ENCODE results near the gene ACTA2. TPM values are rescaled to one million over a fixed set of nuclear protein-coding genes. Genes with fewer than 3 reads are reported as not detected.

Gene ACTA2
- total RNA-seq, 1 donor from 2014 or later = 98.5 TPM

- DNase-seq (ENCODE audit: low spot score) = no peak
- no peak overlapping the region for H3K27ac Mint-ChIP-seq (ENCODE audit: unreplicated experiment)
- no peaks in the 10 kb centered on the region for H3K36me3 Mint-ChIP-seq (ENCODE audit: low read depth, unreplicated experiment)
- H3K27me3 Mint-ChIP-seq (ENCODE audit: unreplicated experiment) = no peaks in the 10 kb centered on the region
- H3K4me3 Mint-ChIP-seq (ENCODE audit: unreplicated experiment) = no peak overlapping the region
- H3K4me1 Mint-ChIP-seq (ENCODE audit: unreplicated experiment) = peaks cover 9% of the 10 kb centered on the region
- no peak for TF ChIP-seq CTCF (IDR thresholded peaks at IDR 0.05; ENCODE audit: unreplicated experiment)
- H3K9me3 Mint-ChIP-seq (ENCODE audit: unreplicated experiment) = no peaks in the 10 kb centered on the region
These were observed 6.1 kb upstream of the ACTA2 start for GRCh38 chr10:88958721-88959120.

- H3K9me3 Mint-ChIP-seq (ENCODE audit: unreplicated experiment) = no peaks in the 10 kb centered on the region
- no peak for DNase-seq (ENCODE audit: low spot score)
- H3K36me3 Mint-ChIP-seq (ENCODE audit: low read depth, unreplicated experiment) = no peaks in the 10 kb centered on the region
- peaks cover 6% of the 10 kb centered on the region for H3K4me1 Mint-ChIP-seq (ENCODE audit: unreplicated experiment)
- no peaks in the 10 kb centered on the region for H3K27me3 Mint-ChIP-seq (ENCODE audit: unreplicated experiment)
- H3K4me3 Mint-ChIP-seq (ENCODE audit: unreplicated experiment) = no peak overlapping the region
- H3K27ac Mint-ChIP-seq (ENCODE audit: unreplicated experiment) = no peak overlapping the region
- TF ChIP-seq CTCF (IDR thresholded peaks at IDR 0.05; ENCODE audit: unreplicated experiment) = no peak
These were observed 4.8 kb upstream of the ACTA2 start for GRCh38 chr10:88957381-88957780.

- no peak overlapping the region for H3K4me3 Mint-ChIP-seq (ENCODE audit: unreplicated experiment)
- no peak overlapping the region for H3K27ac Mint-ChIP-seq (ENCODE audit: unreplicated experiment)
- H3K36me3 Mint-ChIP-seq (ENCODE audit: low read depth, unreplicated experiment) = no peaks in the 10 kb centered on the region
- no peak for TF ChIP-seq CTCF (IDR thresholded peaks at IDR 0.05; ENCODE audit: unreplicated experiment)
- no peaks in the 10 kb centered on the region for H3K4me1 Mint-ChIP-seq (ENCODE audit: unreplicated experiment)
- H3K27me3 Mint-ChIP-seq (ENCODE audit: unreplicated experiment) = no peaks in the 10 kb centered on the region
- DNase-seq (ENCODE audit: low spot score) = no peak
- no peaks in the 10 kb centered on the region for H3K9me3 Mint-ChIP-seq (ENCODE audit: unreplicated experiment)
These were observed 2.0 kb upstream of the ACTA2 start for GRCh38 chr10:88954458-88955083.

- Mint-ChIP-seq H3K4me1 (ENCODE audit: unreplicated experiment) (no peaks in the 10 kb centered on the region), H3K27me3 (ENCODE audit: unreplicated experiment) (no peaks in the 10 kb centered on the region), H3K4me3 (ENCODE audit: unreplicated experiment) (no peak overlapping the region), H3K27ac (ENCODE audit: unreplicated experiment) (no peak overlapping the region), H3K9me3 (ENCODE audit: unreplicated experiment) (no peaks in the 10 kb centered on the region), H3K36me3 (ENCODE audit: low read depth, unreplicated experiment) (no peaks in the 10 kb centered on the region)
- DNase-seq (ENCODE audit: low spot score) = no peak
- TF ChIP-seq CTCF (IDR thresholded peaks at IDR 0.05; ENCODE audit: unreplicated experiment) = no peak
These were observed 1.1 kb upstream of the ACTA2 start for GRCh38 chr10:88953662-88954061.

GRCh38 chr10:88949912-88950837 lies 2.4 kb downstream of the ACTA2 start:
- no peak for TF ChIP-seq CTCF (IDR thresholded peaks at IDR 0.05; ENCODE audit: unreplicated experiment)
- no peaks in the 10 kb centered on the region for H3K9me3 Mint-ChIP-seq (ENCODE audit: unreplicated experiment)
- DNase-seq (ENCODE audit: low spot score) = no peak
- no peaks in the 10 kb centered on the region for H3K27me3 Mint-ChIP-seq (ENCODE audit: unreplicated experiment)
- no peaks in the 10 kb centered on the region for H3K36me3 Mint-ChIP-seq (ENCODE audit: low read depth, unreplicated experiment)
- H3K4me1 Mint-ChIP-seq (ENCODE audit: unreplicated experiment) = no peaks in the 10 kb centered on the region
- H3K4me3 Mint-ChIP-seq (ENCODE audit: unreplicated experiment) = no peak overlapping the region
- no peak overlapping the region for H3K27ac Mint-ChIP-seq (ENCODE audit: unreplicated experiment)

All from endothelial cell (in vitro differentiated cells).